ENCODE data around the gene PFKP. TPM values are rescaled to one million over a fixed set of nuclear protein-coding genes. Genes with fewer than 3 reads are reported as not detected.
"Not testable (repeated sequence)": the region's sequence is repeated elsewhere in the genome, so short reads cannot be mapped to it uniquely, and the experiment has no call there.

PFKP gene
- polyA plus RNA-seq, 3 donors: 26.4 to 39.5 (median 32.8) TPM

- no peak for DNase-seq
Measured at GRCh38 chr10:3095373-3096139, 28.2 kb downstream of the PFKP start.

- no peak for DNase-seq
Measured at GRCh38 chr10:3096149-3096548, 28.8 kb downstream of the PFKP start.

- DNase-seq: no peak
Measured at GRCh38 chr10:3097160-3097559, 29.8 kb downstream of the PFKP start.

- DNase-seq: no peak
Measured at GRCh38 chr10:3098689-3099088, 31.3 kb downstream of the PFKP start.

- no peak for DNase-seq
Measured at GRCh38 chr10:3099291-3100092, 32.1 kb downstream of the PFKP start.

- DNase-seq: no peak
Measured at GRCh38 chr10:3100093-3100792, 32.9 kb downstream of the PFKP start.

- DNase-seq: no peak
Measured at GRCh38 chr10:3100856-3101640, 33.7 kb downstream of the PFKP start.

- DNase-seq: no peak
Measured at GRCh38 chr10:3102720-3103427, 35.5 kb downstream of the PFKP start.

- no peak for DNase-seq
Measured at GRCh38 chr10:3103646-3104045, 36.3 kb downstream of the PFKP start.

GRCh38 chr10:3104251-3104918, 37.0 kb downstream of the PFKP start:
- DNase-seq: no peak

- no peak for DNase-seq
Measured at GRCh38 chr10:3105166-3105565, 37.8 kb downstream of the PFKP start.

GRCh38 chr10:3105905-3106304, 38.6 kb downstream of the PFKP start:
- no peak for DNase-seq

- DNase-seq: not testable (repeated sequence)
Measured at GRCh38 chr10:3106328-3106727, 39.0 kb downstream of the PFKP start.

- DNase-seq: no peak
Measured at GRCh38 chr10:3106928-3107425, 39.6 kb downstream of the PFKP start.

GRCh38 chr10:3107426-3107961, 40.1 kb downstream of the PFKP start:
- DNase-seq: no peak

- DNase-seq: no peak
Measured at GRCh38 chr10:3108033-3108432, 40.7 kb downstream of the PFKP start.

GRCh38 chr10:3108575-3109105, 41.3 kb downstream of the PFKP start:
- DNase-seq: no peak

- DNase-seq: no peak
Measured at GRCh38 chr10:3109196-3109595, 41.8 kb downstream of the PFKP start.

GRCh38 chr10:3109633-3110032, 42.3 kb downstream of the PFKP start:
- no peak for DNase-seq

Measured in renal pelvis (tissue), 4 donors.